Measurements from ENCODE around the gene ELAVL1. TPM values are rescaled to one million over a fixed set of nuclear protein-coding genes. Genes with fewer than 3 reads are reported as not detected.
A peak's percentile ranks its signal among the peaks of the same experiment; 100 is the strongest.

Gene ELAVL1
- total and polyA plus RNA-seq, 9 of the 15 experiments (the other 6 are each of a cell fraction or from before 2014, with no cell fraction given): 4.3 to 172 (median 69.2) TPM

DNA sequence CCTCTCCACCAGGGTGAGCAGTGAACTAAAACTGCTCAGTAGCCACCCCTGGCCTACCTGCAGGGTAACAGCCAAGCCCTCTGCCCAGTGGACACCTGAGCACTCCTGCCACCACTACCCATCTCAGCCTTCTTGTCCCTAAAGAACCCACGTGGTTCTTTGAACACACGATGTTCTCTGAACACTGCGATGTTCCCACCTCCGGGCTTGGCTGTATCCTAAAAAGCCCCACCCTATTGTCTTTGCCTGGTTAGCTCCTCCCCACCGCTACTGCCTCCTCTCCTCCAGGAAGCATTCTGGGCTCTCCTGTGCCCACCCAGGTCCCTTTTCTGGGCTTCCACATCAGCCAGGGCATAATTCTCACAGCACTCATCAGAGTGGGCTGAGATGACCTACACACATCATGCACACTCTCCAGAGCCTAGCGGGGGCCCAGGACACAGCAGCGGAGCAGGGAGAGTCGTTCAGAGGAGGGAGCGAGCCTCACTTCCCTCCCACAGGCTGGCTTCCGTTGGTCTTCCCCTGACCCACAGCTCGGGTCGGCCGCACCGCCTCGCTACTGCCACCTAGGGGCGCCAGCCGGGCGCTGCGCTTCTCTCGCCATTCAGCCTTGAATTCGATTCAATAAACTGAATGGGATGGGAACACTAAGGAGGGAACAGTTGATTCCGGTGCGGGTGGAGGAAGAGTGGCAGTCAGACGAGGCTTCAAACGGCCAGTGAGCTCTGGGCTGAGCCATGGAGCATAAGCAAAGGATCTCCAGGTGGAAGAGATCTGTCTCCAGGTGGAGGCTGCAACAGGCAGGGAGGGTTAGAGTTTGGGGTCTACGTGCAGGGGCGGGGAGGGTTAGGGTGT is 3.2 kb downstream of the ELAVL1 start (continued):
- TF ChIP-seq PTRF (tag; IDR thresholded peaks at IDR 0.05) (no peak), KDM4B (IDR thresholded peaks at IDR 0.05; ENCODE audit: borderline replicate concordance in 2 of 2, low read depth in 1 of 2) (no peak; a peak in 1 of 4 replicates), HNRNPLL (IDR thresholded peaks at IDR 0.05; ENCODE audit: low read depth, low read length, poor library complexity, severe bottlenecking) (no peak), SRF (CRISPR knock-in tag; IDR thresholded peaks at IDR 0.05) (peak in 1 of 2 experiments; percentile 47; a peak in 1 of 4 replicates), SETDB1 (IDR thresholded peaks at IDR 0.05; ENCODE audit: low read length) (no peak), ARID2 (IDR thresholded peaks at IDR 0.05) (no peak), MAFF (IDR thresholded peaks at IDR 0.05; ENCODE audit: low read length) (no peak), RBM14 (IDR thresholded peaks at IDR 0.05; ENCODE audit: borderline replicate concordance, insufficient read depth, low read depth, low read length) (no peak), TBP (optimal IDR thresholded peaks at IDR 0.05; ENCODE audit: low read depth, low read length) (no peak), TCF7 (IDR thresholded peaks at IDR 0.05; ENCODE audit: borderline replicate concordance) (no peak), TGIF2 (CRISPR knock-in tag; IDR thresholded peaks at IDR 0.05) (no peak), RBFOX2 (IDR thresholded peaks at IDR 0.05; ENCODE audit: low read depth, low read length) (peak; percentile 42; the same call in 1 of the 2 replicates), POLR3A (IDR thresholded peaks at IDR 0.05; ENCODE audit: borderline replicate concordance, extremely low read depth, insufficient read depth, insufficient read length) (no peak), TEAD4 (IDR thresholded peaks at IDR 0.05; ENCODE audit: low read length) (no peak), TEAD4 (CRISPR knock-in tag; IDR thresholded peaks at IDR 0.05; ENCODE audit: borderline replicate concordance) (no peak), KAT8 (IDR thresholded peaks at IDR 0.05; ENCODE audit: low read depth) (no peak), MTA2 (IDR thresholded peaks at IDR 0.05; ENCODE audit: low read depth) (no peak), RCOR1 (IDR thresholded peaks at IDR 0.05; ENCODE audit: borderline replicate concordance in 1 of 2, low read depth in 2 of 2, low read length in 2 of 2) (peak in 1 of 2 experiments; percentile 65; a peak in 1 of 4 replicates), SMARCB1 (IDR thresholded peaks at IDR 0.05; ENCODE audit: insufficient read length, low read depth) (no peak), ZNF140 (CRISPR knock-in tag; IDR thresholded peaks at IDR 0.05) (no peak), ZFX (CRISPR knock-in tag; IDR thresholded peaks at IDR 0.05) (no peak), ZNF79 (CRISPR knock-in tag; IDR thresholded peaks at IDR 0.05; ENCODE audit: low read depth) (no peak)
- TF ChIP-seq, protein P1, sequence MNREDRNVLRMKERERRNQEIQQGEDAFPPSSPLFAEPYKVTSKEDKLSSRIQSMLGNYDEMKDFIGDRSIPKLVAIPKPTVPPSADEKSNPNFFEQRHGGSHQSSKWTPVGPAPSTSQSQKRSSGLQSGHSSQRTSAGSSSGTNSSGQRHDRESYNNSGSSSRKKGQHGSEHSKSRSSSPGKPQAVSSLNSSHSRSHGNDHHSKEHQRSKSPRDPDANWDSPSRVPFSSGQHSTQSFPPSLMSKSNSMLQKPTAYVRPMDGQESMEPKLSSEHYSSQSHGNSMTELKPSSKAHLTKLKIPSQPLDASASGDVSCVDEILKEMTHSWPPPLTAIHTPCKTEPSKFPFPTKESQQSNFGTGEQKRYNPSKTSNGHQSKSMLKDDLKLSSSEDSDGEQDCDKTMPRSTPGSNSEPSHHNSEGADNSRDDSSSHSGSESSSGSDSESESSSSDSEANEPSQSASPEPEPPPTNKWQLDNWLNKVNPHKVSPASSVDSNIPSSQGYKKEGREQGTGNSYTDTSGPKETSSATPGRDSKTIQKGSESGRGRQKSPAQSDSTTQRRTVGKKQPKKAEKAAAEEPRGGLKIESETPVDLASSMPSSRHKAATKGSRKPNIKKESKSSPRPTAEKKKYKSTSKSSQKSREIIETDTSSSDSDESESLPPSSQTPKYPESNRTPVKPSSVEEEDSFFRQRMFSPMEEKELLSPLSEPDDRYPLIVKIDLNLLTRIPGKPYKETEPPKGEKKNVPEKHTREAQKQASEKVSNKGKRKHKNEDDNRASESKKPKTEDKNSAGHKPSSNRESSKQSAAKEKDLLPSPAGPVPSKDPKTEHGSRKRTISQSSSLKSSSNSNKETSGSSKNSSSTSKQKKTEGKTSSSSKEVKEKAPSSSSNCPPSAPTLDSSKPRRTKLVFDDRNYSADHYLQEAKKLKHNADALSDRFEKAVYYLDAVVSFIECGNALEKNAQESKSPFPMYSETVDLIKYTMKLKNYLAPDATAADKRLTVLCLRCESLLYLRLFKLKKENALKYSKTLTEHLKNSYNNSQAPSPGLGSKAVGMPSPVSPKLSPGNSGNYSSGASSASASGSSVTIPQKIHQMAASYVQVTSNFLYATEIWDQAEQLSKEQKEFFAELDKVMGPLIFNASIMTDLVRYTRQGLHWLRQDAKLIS (CRISPR knock-in tag; IDR thresholded peaks at IDR 0.05): no peak
- TF ChIP-seq, protein P2, sequence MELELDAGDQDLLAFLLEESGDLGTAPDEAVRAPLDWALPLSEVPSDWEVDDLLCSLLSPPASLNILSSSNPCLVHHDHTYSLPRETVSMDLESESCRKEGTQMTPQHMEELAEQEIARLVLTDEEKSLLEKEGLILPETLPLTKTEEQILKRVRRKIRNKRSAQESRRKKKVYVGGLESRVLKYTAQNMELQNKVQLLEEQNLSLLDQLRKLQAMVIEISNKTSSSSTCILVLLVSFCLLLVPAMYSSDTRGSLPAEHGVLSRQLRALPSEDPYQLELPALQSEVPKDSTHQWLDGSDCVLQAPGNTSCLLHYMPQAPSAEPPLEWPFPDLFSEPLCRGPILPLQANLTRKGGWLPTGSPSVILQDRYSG (tag; conservative IDR thresholded peaks at IDR 0.05; ENCODE audit: low read depth): no peak
